Endodermal cell (in vitro differentiated cells): Measurements from ENCODE around the gene GOLGA5. TPM values are rescaled to one million over a fixed set of nuclear protein-coding genes. Genes with fewer than 3 reads are reported as not detected.

Experiments used
- DNase-seq: peaks from one replicate; pipeline ENCODE4 v3.0.0-alpha.2; 2017
- H3K27ac ChIP-seq: 2 replicates; pipeline ENCODE4 v1.5.1; 2013; ENCODE audit warnings: mild to moderate bottlenecking, low read depth, low read length, moderate library complexity
- H3K27me3 ChIP-seq: 2 replicates; pipeline ENCODE4 v1.6.1; 2013; ENCODE audit warnings: mild to moderate bottlenecking, low read length, moderate library complexity; ENCODE audit not compliant: insufficient read depth, control insufficient read depth, poor library complexity, severe bottlenecking
- H3K36me3 ChIP-seq: 2 replicates; pipeline ENCODE4 v1.7.0; 2013; ENCODE audit warnings: mild to moderate bottlenecking, low read length, moderate library complexity; ENCODE audit not compliant: control insufficient read depth, insufficient read depth
- H3K4me1 ChIP-seq: one replicate; pipeline ENCODE4 v1.7.0; 2013; ENCODE audit warnings: low read length; ENCODE audit not compliant: control insufficient read depth, insufficient read depth
- H3K4me3 ChIP-seq: 2 replicates; pipeline ENCODE4 v1.5.1; 2013; ENCODE audit warnings: mild to moderate bottlenecking, low read length, moderate library complexity
- H3K9ac ChIP-seq: 2 replicates; pipeline ENCODE4 v1.6.1; 2013; ENCODE audit warnings: mild to moderate bottlenecking, low read length, moderate library complexity; ENCODE audit not compliant: poor library complexity, severe bottlenecking; ENCODE audit errors: extremely low read depth
- H3K9me3 ChIP-seq: 2 replicates; pipeline ENCODE4 v1.6.1; 2013; ENCODE audit warnings: mild to moderate bottlenecking, low read length, moderate library complexity; ENCODE audit not compliant: control insufficient read depth
- H3K27ac Mint-ChIP-seq: 2 replicates; pipeline ENCODE4 v1.8.0; 2020; ENCODE audit warnings: mixed read lengths
- H3K27me3 Mint-ChIP-seq: 2 replicates; pipeline ENCODE4 v1.8.0; 2021; ENCODE audit warnings: mild to moderate bottlenecking, mixed read lengths; ENCODE audit not compliant: insufficient read depth
- H3K36me3 Mint-ChIP-seq: 2 replicates; pipeline ENCODE4 v1.8.0; 2020; ENCODE audit warnings: low read depth, mixed read lengths
- H3K4me1 Mint-ChIP-seq: 2 replicates; pipeline ENCODE4 v1.8.0; 2020; ENCODE audit warnings: mixed read lengths
- H3K4me3 Mint-ChIP-seq: 2 replicates; pipeline ENCODE4 v1.8.0; 2020; ENCODE audit warnings: mild to moderate bottlenecking, moderate library complexity, mixed read lengths
- H3K9me3 Mint-ChIP-seq: 2 replicates; pipeline ENCODE4 v1.8.0; 2020; ENCODE audit warnings: mild to moderate bottlenecking, mixed read lengths
- CTCF ChIP-seq: fragments of 200-600 bp; sonication (generic); conservative IDR thresholded peaks from 2 replicates; pipeline ENCODE4 v1.5.0; 2021; ENCODE audit warnings: antibody characterized with exemption, mild to moderate bottlenecking
- WGBS, 2 experiments: methylation state at CpG; one replicate each; pipeline versions ENCODE4 v1.1.5 to v1.1.7; 2013; ENCODE audit warnings: missing lambda C conversion rate in 2 of 2, mixed read lengths in 1 of 2; ENCODE audit not compliant: insufficient coverage in 1 of 2, insufficient read length in 1 of 2; 5-methylcytosine and 5-hydroxymethylcytosine counted together
- total RNA-seq, 2 donors: library from RNA; stranded (reverse); fragmentation: NEBNext Ultra II Directional in 1 of 2; extraction: Animal tissue kit (Norgen Biotek cat#: 25700) in 1 of 2; gene quantifications; 2 replicates in 1 of 2; 3 replicates in 1 of 2; pipeline ENCODE4 v1.2.1, GENCODE V29; 2021

GOLGA5 gene
- total RNA-seq, 2 donors from 2014 or later = 29.3 to 41.1 TPM

GRCh38 chr14:92880851-92881250 lies 86.7 kb downstream of the GOLGA5 start:
- Mint-ChIP-seq H3K4me3 (no peak overlapping the region), H3K4me1 (peaks cover 10% of the 10 kb centered on the region), H3K9me3 (no peaks in the 10 kb centered on the region), H3K27me3 (peaks cover 2% of the 10 kb centered on the region), H3K36me3 (no peaks in the 10 kb centered on the region), H3K27ac (no peak overlapping the region)
- Histone ChIP-seq H3K4me3 (no peak overlapping the region), H3K4me1 (no peaks in the 10 kb centered on the region), H3K9ac (no peak overlapping the region), H3K27me3 (no peaks in the 10 kb centered on the region), H3K27ac (no peak overlapping the region), H3K9me3 (no peaks in the 10 kb centered on the region), H3K36me3 (no peaks in the 10 kb centered on the region)
- peak; percentile 75 for DNase-seq
- TF ChIP-seq CTCF = peak; percentile 71
- WGBS, 2 experiments = 39 to 47% methylated on average over 11 to 12 of the region's 12 CpGs

GRCh38 chr14:92883066-92883465 lies 89.0 kb downstream of the GOLGA5 start:
- no peak for TF ChIP-seq CTCF
- Mint-ChIP-seq H3K4me3 (no peak overlapping the region), H3K4me1 (peaks cover 7% of the 10 kb centered on the region), H3K27ac (no peak overlapping the region), H3K36me3 (no peaks in the 10 kb centered on the region), H3K9me3 (no peaks in the 10 kb centered on the region), H3K27me3 (peaks cover 9% of the 10 kb centered on the region)
- H3K4me1 ChIP-seq = no peaks in the 10 kb centered on the region
- no peak overlapping the region for H3K27ac ChIP-seq
- H3K36me3 ChIP-seq = no peaks in the 10 kb centered on the region
- no peak for DNase-seq
- H3K27me3 ChIP-seq = no peaks in the 10 kb centered on the region
- H3K9ac ChIP-seq = no peak overlapping the region
- no peaks in the 10 kb centered on the region for H3K9me3 ChIP-seq
- no peak overlapping the region for H3K4me3 ChIP-seq
- WGBS, 2 experiments = 94 to 96% methylated on average over 5 of the region's 5 CpGs

GRCh38 chr14:92884410-92884809 lies 90.3 kb downstream of the GOLGA5 start:
- Mint-ChIP-seq H3K9me3 (no peaks in the 10 kb centered on the region), H3K4me3 (no peak overlapping the region), H3K36me3 (no peaks in the 10 kb centered on the region), H3K4me1 (peaks cover 5% of the 10 kb centered on the region), H3K27me3 (peaks cover 19% of the 10 kb centered on the region), H3K27ac (no peak overlapping the region)
- 87% methylated on average over 3 of the region's 3 CpGs; no CpG with 5 or more reads in 1 of the 2 experiments for WGBS, 2 experiments
- no peak for TF ChIP-seq CTCF
- no peaks in the 10 kb centered on the region for H3K4me1 ChIP-seq
- no peak overlapping the region for H3K4me3 ChIP-seq
- H3K27me3 ChIP-seq = no peaks in the 10 kb centered on the region
- DNase-seq = no peak
- H3K36me3 ChIP-seq = no peaks in the 10 kb centered on the region
- no peak overlapping the region for H3K9ac ChIP-seq
- no peak overlapping the region for H3K27ac ChIP-seq
- H3K9me3 ChIP-seq = no peaks in the 10 kb centered on the region
